GM12878 (cell line): ENCODE data around the gene RFT1. TPM values are rescaled to one million over a fixed set of nuclear protein-coding genes. Genes with fewer than 3 reads are reported as not detected.

ENCODE experiments used
- ATAC-seq: fragments of 200-7000 bp; cut with Tn5 transposase; 3 replicates; pipeline ENCODE4 v1.9.1; 2020; ENCODE audit warnings: mild to moderate bottlenecking, moderate library complexity
- BruUV-seq: library from RNA; stranded (reverse); fragments of 400-500 nt; replicated peaks from 2 replicates; lab custom pipeline; 2021; lab: Mats Ljungman, UMichigan
- CTCF ChIA-PET: fragments of 300-600 bp; sonication (Branson Sonifier 250); formaldehyde crosslinking; extraction: SDS; loops from one replicate; lab custom pipeline; 2021; ENCODE audit warnings: inconsistent platforms; lab: Yijun Ruan, JAX
- POLR2A ChIA-PET: fragments of 350-600 bp; formaldehyde crosslinking; extraction: SDS; loops from one replicate; lab custom pipeline; 2021; ENCODE audit warnings: inconsistent platforms; lab: Charles Lee
- RAD21 ChIA-PET: fragments of 300-600 bp; sonication (Branson Sonifier 250); formaldehyde crosslinking; loops from one replicate; lab custom pipeline; 2023; ENCODE audit warnings: antibody characterized with exemption; ENCODE audit not compliant: unreplicated experiment; lab: Charles Lee
- SMC1A ChIA-PET: fragments of 300-600 bp; sonication (Branson Sonifier 250); formaldehyde crosslinking; loops from one replicate; lab custom pipeline; 2023; ENCODE audit not compliant: unreplicated experiment, uncharacterized antibody; lab: Charles Lee
- DNase-seq: peaks from one replicate; pipeline ENCODE4 v3.0.0-alpha.2; 2011; ENCODE audit warnings: low read depth, low spot score
- FAIRE-seq: peaks from 3 replicates; lab custom pipeline; 2011; peaks lifted over from hg19 to GRCh38; lab: Jason Lieb, UNC
- H2AFZ ChIP-seq: 2 replicates; pipeline ENCODE4 v1.6.0; 2011; ENCODE audit warnings: low read depth, low read length, control low read depth; ENCODE audit not compliant: control insufficient read depth
- H3K27ac ChIP-seq: 2 replicates; pipeline ENCODE4 v1.5.1; 2011; ENCODE audit warnings: control low read depth; ENCODE audit not compliant: control insufficient read depth, insufficient read depth
- H3K27me3 ChIP-seq, 2 experiments: replicated peaks in 1 of 2; 2 replicates each; pipeline versions ENCODE4 v1.6.0 to v1.6.1; 2011; ENCODE audit warnings: low read length in 1 of 2; ENCODE audit not compliant: control insufficient read depth in 2 of 2, insufficient read depth in 2 of 2
- H3K36me3 ChIP-seq, 2 experiments: 2 replicates each; pipeline ENCODE4 v1.5.1; 2011; ENCODE audit warnings: low read length in 1 of 2; ENCODE audit not compliant: control insufficient read depth in 2 of 2, insufficient read depth in 2 of 2
- H3K4me1 ChIP-seq: 2 replicates; pipeline ENCODE4 v1.6.1; 2011; ENCODE audit warnings: mild to moderate bottlenecking, low read length, moderate library complexity, mixed read lengths; ENCODE audit not compliant: control insufficient read depth, insufficient read depth
- H3K4me2 ChIP-seq: 2 replicates; pipeline ENCODE4 v1.6.0; 2011; ENCODE audit warnings: control low read depth; ENCODE audit not compliant: control insufficient read depth, insufficient read depth
- H3K4me3 ChIP-seq: fragments of 200-600 bp; sonication (generic); 2 replicates; pipeline ENCODE4 v1.5.1; 2016
- H3K79me2 ChIP-seq: 2 replicates; pipeline ENCODE4 v1.6.0; 2011; ENCODE audit warnings: low read length; ENCODE audit not compliant: control insufficient read depth, insufficient read depth
- H3K9ac ChIP-seq: 2 replicates; pipeline ENCODE4 v1.8.0; 2011; ENCODE audit warnings: low read length, control low read depth, mixed read lengths; ENCODE audit not compliant: control insufficient read depth, insufficient read depth
- H3K9me3 ChIP-seq: replicated peaks from 3 replicates; pipeline ENCODE4 v1.5.1; 2011; ENCODE audit warnings: mild to moderate bottlenecking, low read length; ENCODE audit not compliant: control insufficient read depth, insufficient read depth
- H4K20me1 ChIP-seq: 2 replicates; pipeline ENCODE4 v1.6.0; 2011; ENCODE audit not compliant: control insufficient read depth, insufficient read depth
- ATF7 ChIP-seq: fragments of 450-650 bp; IDR thresholded peaks from 2 replicates; pipeline ENCODE4 v1.6.1; 2016; ENCODE audit warnings: low read depth, mild to moderate bottlenecking
- BCL11A ChIP-seq: IDR thresholded peaks from 2 replicates; pipeline ENCODE4 v1.6.1; 2011; ENCODE audit warnings: low read depth, low read length
- CHD1 ChIP-seq: IDR thresholded peaks from 2 replicates; pipeline ENCODE4 v1.6.1; 2012; ENCODE audit warnings: low read depth, low read length, improper control_type of control experiment
- EED ChIP-seq: sonication (generic); IDR thresholded peaks from 2 replicates; pipeline ENCODE4 v1.6.1; 2016; ENCODE audit warnings: antibody characterized with exemption, low read depth
- EGR1 ChIP-seq, 2 experiments: IDR thresholded peaks; 1 replicate in 1 of 2; 2 replicates in 1 of 2; pipeline ENCODE4 v1.6.1; 2011 to 2012; ENCODE audit warnings: low read depth in 2 of 2, low read length in 2 of 2, borderline replicate concordance in 1 of 2, mild to moderate bottlenecking in 1 of 2, moderate library complexity in 1 of 2
- FOXM1 ChIP-seq: IDR thresholded peaks from 2 replicates; pipeline ENCODE4 v1.6.1; 2012; ENCODE audit warnings: low read depth, mild to moderate bottlenecking, inconsistent platforms, low read length, moderate library complexity
- IRF4 ChIP-seq: IDR thresholded peaks from 2 replicates; pipeline ENCODE4 v1.6.1; 2011; ENCODE audit warnings: low read depth, low read length
- NFYA ChIP-seq: IDR thresholded peaks from 2 replicates; pipeline ENCODE4 v1.6.1; 2011; ENCODE audit warnings: low read depth, mild to moderate bottlenecking, low read length, improper control_type of control experiment, borderline replicate concordance
- PAX5 ChIP-seq: IDR thresholded peaks from 2 replicates; pipeline ENCODE4 v1.6.1; 2011; ENCODE audit warnings: low read depth, low read length, borderline replicate concordance
- RFX5 ChIP-seq: IDR thresholded peaks from 2 replicates; pipeline ENCODE4 v1.6.1; 2011; ENCODE audit warnings: low read depth, low read length, improper control_type of control experiment
- WGBS: methylation state at CpG from one replicate; pipeline ENCODE4 v1.1.6; 2016; ENCODE audit warnings: low lambda C conversion rate; ENCODE audit not compliant: insufficient replicate concordance, insufficient coverage; ENCODE audit errors: missing lambda C conversion rate; 5-methylcytosine and 5-hydroxymethylcytosine counted together
- in situ Hi-C: fragments of 300-500 bp; cut with MboI; formaldehyde crosslinking; loops from 9 replicates; pipeline ENCODE4 v1.14.3; 2018; ENCODE audit warnings: mixed read lengths
- intact Hi-C: fragments of 100-400 bp; cut with micrococcal nuclease; formaldehyde crosslinking; loops from one replicate; pipeline ENCODE4 v1.14.2; 2022; ENCODE audit not compliant: unreplicated experiment
- polyA plus RNA-seq, 11 experiments: library from polyadenylated mRNA; depleted of rRNA in 4 of 11; unstranded in 6 of 11; stranded (reverse) in 5 of 11; fragments of >200 nt; fragmentation: Nextera tagmentation in 4 of 11; fragmentation: Illumina TruSeq in 1 of 11; extraction: Ambion mirVana in 4 of 11; extraction: Trizol in 1 of 11; gene quantifications; 1 replicate in 1 of 11; 2 replicates in 10 of 11; pipeline versions ENCODE4 v1.2.1 to v1.2.3, GENCODE V29; 2011 to 2016; ENCODE audit warnings: inconsistent platforms in 2 of 11, missing spikeins in 2 of 11, low read depth in 1 of 11
- total RNA-seq, 4 experiments: library from RNA; depleted of rRNA in 3 of 4; stranded (reverse); fragments of >200 nt in 3 of 4; fragmentation: Illumina TruSeq in 1 of 4; extraction: Trizol in 1 of 4; gene quantifications; 2 replicates each; pipeline versions ENCODE4 v1.2.1 to v1.2.3, GENCODE V29; 2013 to 2021
- TF ChIP-seq, protein P1 (sequence below), 3 experiments: IDR thresholded peaks in 2 of 3; conservative IDR thresholded peaks in 1 of 3; 2 replicates each; pipeline ENCODE4 v1.5.1; 2011; ENCODE audit warnings: low read depth in 3 of 3, low read length in 3 of 3, mild to moderate bottlenecking in 3 of 3, control low read depth in 2 of 3, moderate library complexity in 2 of 3, inconsistent platforms in 1 of 3, mixed read lengths in 1 of 3; ENCODE audit not compliant: control insufficient read depth in 2 of 3, insufficient read depth in 1 of 3; ENCODE audit errors: extremely low read depth in 1 of 3
- TF ChIP-seq, protein P2 (sequence below): fragments of 450-650 bp; IDR thresholded peaks from 2 replicates; pipeline ENCODE4 v1.6.1; 2016; ENCODE audit warnings: mild to moderate bottlenecking, moderate library complexity, borderline replicate concordance

Gene RFT1
- total and polyA plus RNA-seq, 10 of the 15 experiments (the other 5 are each of a cell fraction or from before 2014, with no cell fraction given), result 16.6 to 75.1 (median 34.5) TPM

DNA sequence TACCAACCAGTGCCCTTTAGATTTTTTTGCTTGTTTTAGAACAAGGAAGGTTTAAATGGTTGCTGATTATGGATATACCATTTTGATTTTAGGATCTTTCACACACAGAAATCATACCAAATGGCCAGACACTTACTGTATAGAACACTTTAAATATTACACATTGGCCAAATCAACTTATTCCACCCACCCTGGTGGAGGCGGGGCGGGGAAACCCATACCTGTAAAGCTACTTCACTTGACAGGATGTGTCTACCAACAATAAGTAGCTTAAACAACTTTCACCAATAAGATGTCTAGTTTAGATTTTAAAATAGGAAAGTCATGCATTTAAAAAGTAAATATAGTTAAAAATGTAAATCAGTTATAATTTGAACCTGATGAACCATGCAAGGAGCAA is 67.3 kb downstream of the RFT1 start:
- Histone ChIP-seq H2AFZ (no peak overlapping the region), H3K9ac (no peak overlapping the region), H3K4me3 (no peak overlapping the region), H3K36me3 (no peaks in the 10 kb centered on the region), H3K4me2 (no peak overlapping the region), H3K4me1 (no peaks in the 10 kb centered on the region), H4K20me1 (no peaks in the 10 kb centered on the region), H3K79me2 (no peaks in the 10 kb centered on the region), H3K9me3 (no peaks in the 10 kb centered on the region), H3K27ac (no peak overlapping the region), H3K27me3 (no peaks in the 10 kb centered on the region)
- DNase-seq (no peak), ATAC-seq (no peak), FAIRE-seq (no peak)
- 53% methylated on average over 2 of the region's 2 CpGs for WGBS
- RAD21 ChIA-PET, result interaction anchor here (1.8 kb wide), 1 partner anchor 11 kb away, joined by 4 read pairs; no protein-coding TSS in a partner anchor
- in situ Hi-C loops, result no loop called here
- no TSS peak for BruUV-seq
- POLR2A ChIA-PET, result no interaction called here
- intact Hi-C loops, result no loop called here
- TF ChIP-seq CHD1, result no peak
- no peak for TF ChIP-seq NFYA
- SMC1A ChIA-PET, result no interaction called here
- CTCF ChIA-PET, result interaction anchor here (0.8 kb wide), 1 partner anchor 11 kb away, joined by 3 read pairs; no protein-coding TSS in a partner anchor

DNA sequence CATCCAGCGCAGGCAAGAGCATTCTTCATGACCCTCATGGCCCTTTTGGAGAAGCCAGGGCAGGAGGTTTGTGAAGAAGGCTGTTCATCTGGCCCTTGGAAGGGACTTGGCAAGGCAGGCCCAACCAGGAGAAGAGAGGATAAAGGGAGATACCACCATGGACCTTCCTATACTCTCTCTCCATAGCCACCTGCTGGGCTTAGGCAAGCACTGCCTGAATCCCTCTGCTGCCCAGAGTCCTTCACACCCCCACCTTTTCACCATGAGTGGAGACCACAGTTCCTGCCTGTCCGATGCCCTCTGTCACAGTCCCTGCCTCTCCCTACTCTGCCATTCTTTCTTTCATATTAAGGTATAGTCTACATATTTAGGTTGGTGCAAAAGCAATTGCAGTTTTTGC is 73.8 kb downstream of the RFT1 start:
- no peak overlapping the region for H3K27ac ChIP-seq
- FAIRE-seq (no peak), ATAC-seq (peak; percentile 80), DNase-seq (no peak)
- no peak overlapping the region for H3K9ac ChIP-seq
- POLR2A ChIA-PET, result interaction anchor here (0.5 kb wide), 1 partner anchor 75 kb away, joined by 3 read pairs; no protein-coding TSS in a partner anchor
- WGBS, result 48% methylated on average over 2 of the region's 2 CpGs
- H3K79me2 ChIP-seq, result no peaks in the 10 kb centered on the region
- no peak overlapping the region for H3K4me2 ChIP-seq
- intact Hi-C loops, result no loop called here
- no peak overlapping the region for H2AFZ ChIP-seq
- no peaks in the 10 kb centered on the region for H3K36me3 ChIP-seq
- no peaks in the 10 kb centered on the region for H3K27me3 ChIP-seq
- RAD21 ChIA-PET, result interaction anchor here (1.1 kb wide), 1 partner anchor 60 kb away, joined by 3 read pairs; no protein-coding TSS in a partner anchor
- no peak overlapping the region for H3K4me3 ChIP-seq
- no peaks in the 10 kb centered on the region for H3K4me1 ChIP-seq
- H4K20me1 ChIP-seq, result no peaks in the 10 kb centered on the region
- no TSS peak for BruUV-seq
- in situ Hi-C loops, result no loop called here
- CTCF ChIA-PET, result no interaction called here
- H3K9me3 ChIP-seq, result no peaks in the 10 kb centered on the region
- SMC1A ChIA-PET, result no interaction called here
- no peak for TF ChIP-seq EED
- TF ChIP-seq IRF4, result no peak
- TF ChIP-seq BCL11A, result no peak
- TF ChIP-seq PAX5, result no peak
- TF ChIP-seq, protein P1, sequence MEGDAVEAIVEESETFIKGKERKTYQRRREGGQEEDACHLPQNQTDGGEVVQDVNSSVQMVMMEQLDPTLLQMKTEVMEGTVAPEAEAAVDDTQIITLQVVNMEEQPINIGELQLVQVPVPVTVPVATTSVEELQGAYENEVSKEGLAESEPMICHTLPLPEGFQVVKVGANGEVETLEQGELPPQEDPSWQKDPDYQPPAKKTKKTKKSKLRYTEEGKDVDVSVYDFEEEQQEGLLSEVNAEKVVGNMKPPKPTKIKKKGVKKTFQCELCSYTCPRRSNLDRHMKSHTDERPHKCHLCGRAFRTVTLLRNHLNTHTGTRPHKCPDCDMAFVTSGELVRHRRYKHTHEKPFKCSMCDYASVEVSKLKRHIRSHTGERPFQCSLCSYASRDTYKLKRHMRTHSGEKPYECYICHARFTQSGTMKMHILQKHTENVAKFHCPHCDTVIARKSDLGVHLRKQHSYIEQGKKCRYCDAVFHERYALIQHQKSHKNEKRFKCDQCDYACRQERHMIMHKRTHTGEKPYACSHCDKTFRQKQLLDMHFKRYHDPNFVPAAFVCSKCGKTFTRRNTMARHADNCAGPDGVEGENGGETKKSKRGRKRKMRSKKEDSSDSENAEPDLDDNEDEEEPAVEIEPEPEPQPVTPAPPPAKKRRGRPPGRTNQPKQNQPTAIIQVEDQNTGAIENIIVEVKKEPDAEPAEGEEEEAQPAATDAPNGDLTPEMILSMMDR (IDR thresholded peaks at IDR 0.05 in 2 of 3, conservative IDR thresholded peaks at IDR 0.05 in 1 of 3; ENCODE audit: control insufficient read depth in 2 of 3, extremely low read depth in 1 of 3, insufficient read depth in 1 of 3, low read depth in 3 of 3, low read length in 3 of 3), result peak; percentile 15 to 35 (median 28); a peak in 3 of 6 replicates
- no peak for TF ChIP-seq EGR1 (IDR thresholded peaks at IDR 0.05; ENCODE audit: borderline replicate concordance in 1 of 2, low read depth in 2 of 2, low read length in 2 of 2)
- TF ChIP-seq, protein P2, sequence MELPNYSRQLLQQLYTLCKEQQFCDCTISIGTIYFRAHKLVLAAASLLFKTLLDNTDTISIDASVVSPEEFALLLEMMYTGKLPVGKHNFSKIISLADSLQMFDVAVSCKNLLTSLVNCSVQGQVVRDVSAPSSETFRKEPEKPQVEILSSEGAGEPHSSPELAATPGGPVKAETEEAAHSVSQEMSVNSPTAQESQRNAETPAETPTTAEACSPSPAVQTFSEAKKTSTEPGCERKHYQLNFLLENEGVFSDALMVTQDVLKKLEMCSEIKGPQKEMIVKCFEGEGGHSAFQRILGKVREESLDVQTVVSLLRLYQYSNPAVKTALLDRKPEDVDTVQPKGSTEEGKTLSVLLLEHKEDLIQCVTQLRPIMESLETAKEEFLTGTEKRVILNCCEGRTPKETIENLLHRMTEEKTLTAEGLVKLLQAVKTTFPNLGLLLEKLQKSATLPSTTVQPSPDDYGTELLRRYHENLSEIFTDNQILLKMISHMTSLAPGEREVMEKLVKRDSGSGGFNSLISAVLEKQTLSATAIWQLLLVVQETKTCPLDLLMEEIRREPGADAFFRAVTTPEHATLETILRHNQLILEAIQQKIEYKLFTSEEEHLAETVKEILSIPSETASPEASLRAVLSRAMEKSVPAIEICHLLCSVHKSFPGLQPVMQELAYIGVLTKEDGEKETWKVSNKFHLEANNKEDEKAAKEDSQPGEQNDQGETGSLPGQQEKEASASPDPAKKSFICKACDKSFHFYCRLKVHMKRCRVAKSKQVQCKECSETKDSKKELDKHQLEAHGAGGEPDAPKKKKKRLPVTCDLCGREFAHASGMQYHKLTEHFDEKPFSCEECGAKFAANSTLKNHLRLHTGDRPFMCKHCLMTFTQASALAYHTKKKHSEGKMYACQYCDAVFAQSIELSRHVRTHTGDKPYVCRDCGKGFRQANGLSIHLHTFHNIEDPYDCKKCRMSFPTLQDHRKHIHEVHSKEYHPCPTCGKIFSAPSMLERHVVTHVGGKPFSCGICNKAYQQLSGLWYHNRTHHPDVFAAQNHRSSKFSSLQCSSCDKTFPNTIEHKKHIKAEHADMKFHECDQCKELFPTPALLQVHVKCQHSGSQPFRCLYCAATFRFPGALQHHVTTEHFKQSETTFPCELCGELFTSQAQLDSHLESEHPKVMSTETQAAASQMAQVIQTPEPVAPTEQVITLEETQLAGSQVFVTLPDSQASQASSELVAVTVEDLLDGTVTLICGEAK, result no peak
- no peak for TF ChIP-seq FOXM1
- no peak for TF ChIP-seq RFX5
- no peak for TF ChIP-seq ATF7
